Measurements from ENCODE around the gene L1CAM.

L1CAM gene

DNA sequence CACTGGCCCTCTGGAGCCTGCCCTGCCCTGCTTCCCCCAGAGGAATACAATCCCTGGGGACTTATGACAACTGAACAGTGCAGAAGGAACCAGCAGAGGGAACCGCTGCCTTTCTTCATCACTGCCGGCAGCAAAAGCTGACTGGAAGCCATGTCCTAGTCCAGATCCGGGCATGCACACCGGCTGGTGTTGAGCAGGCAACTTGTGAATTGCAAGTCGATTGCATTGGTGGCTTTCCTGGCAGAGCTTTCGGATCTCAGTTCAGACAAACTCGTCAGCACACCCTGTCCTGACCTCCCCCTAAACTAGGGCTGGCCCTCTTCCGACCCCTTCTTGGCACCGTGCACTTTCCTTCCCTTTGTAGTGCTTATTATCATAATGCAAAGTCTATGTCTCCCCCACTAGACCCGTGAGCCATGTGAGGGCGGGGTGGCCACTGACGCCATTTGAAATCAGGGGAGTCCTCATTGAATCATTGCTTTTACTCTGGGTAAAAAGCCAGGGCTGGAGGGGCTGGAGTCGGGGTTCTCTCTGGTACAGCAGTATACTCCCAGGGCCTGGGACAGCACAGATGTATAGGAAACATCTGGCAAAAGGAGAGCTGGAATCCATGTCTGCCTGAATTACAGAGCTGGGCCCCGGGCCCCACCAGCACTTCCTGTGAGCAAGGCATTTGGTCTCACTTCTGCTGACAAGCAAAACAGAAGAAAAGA is 38.3 kb upstream of the L1CAM start:
- peak; percentile 30 for DNase-seq

DNA sequence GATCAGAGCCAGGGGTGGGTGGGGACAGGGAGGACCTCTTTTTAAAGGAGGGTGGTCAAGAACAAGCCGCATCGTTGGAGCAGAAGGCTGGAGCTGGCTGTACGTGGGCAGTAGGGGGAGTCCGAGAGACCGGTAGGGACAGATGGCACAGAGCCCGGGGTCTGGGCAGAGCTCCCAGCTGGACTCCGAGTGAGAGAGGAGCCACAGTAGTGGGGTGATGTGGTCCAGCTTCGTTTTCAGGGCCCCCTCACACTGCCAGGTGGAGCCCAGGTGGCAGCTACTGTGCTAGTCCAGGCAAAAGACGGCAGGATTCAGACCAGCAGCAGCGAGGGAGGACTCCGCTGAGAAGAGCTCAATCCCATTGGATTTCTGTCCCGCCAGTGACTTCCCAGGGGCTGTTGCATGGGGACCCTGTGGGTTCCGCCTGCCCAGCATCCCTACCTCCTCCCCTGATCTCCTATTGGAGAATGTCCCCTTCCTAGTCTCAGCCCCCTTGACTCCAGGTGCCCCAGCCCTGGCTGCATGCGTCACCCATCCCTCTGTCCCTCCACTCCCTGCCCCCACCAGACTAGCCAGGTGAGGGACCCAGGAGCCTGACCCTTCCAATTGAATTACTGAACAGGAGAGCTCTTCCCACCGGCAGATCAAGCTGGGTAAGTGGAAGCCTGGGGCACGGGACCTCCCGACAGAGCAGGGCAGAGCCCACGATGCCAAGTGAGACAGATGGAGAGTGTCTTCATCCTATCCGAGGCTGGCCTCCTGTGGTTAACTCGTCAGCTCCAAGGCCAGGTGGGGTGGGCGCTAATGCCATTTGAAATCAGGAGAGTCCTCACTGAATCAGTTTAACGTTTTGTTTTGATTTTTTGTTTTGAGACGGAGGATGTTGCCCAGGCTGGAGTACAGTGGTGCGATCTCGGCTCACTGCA is 37.2 kb upstream of the L1CAM start:
- no peak for DNase-seq

DNA sequence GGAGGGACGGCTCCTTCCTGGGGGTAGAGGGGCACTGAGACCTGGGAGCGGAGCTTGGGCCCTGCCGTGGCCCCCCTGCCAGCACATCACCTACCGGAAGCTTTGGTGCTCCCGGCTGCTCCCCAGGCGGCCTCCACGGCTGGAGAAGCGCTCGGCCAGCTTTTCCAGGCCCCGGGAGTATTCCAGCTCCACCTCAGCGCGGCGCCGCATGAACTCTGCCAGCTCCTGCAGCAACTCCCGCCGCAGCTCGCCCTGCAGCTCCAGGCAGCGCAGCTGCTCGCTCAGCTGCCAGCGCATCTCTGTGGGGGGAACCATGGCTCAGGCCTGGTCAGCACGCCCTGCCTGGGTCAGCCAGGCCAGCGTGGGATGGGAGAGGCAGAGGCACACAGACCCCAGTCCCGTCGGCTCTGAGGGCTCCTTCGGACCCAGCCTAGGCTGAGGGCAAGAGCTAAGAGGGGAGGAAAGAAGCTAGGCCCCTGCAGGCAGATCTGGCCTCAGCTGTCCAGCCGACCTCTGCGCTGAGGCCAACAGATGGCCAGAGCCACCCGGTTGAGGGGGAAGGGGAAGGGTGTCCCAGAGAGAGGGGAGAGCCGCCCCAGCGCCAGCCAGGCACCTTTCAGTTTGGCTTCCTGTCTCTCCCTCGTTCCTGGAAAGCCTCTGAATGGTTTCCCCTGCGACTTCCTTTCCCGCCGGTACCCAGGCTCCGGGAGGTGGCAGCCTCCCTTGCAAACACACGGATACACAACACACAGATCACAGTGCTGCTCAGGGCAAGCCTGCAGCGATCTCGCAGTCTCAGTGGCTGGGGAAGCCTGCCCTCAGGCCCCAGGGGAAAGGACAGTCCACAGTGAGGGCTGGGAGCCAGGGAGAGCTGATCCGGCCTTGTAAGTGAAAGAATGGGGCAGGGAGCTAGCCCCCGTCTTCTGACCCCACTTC is 35.8 kb upstream of the L1CAM start:
- DNase-seq, result no peak

DNA sequence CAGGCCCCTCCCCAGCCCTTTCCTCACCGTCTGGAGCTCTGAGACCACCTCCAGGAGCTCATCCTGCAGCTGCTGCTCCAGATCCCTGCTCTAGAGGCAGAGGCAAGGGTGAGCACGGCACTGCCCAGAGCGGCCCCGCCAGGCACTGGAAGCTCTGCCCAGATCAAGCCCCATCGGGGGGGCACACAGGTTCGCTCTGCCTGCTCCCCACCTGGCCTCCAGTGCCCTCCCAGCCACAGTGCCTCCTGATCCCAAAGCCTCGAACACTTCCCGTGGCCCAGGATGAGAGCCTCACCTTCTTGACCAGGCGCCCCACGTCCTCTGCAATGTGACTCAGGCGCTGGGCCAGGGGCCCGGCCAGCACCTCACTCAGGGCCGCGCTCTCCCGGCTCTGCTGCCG is 35.1 kb upstream of the L1CAM start:
- no peak for DNase-seq

DNA sequence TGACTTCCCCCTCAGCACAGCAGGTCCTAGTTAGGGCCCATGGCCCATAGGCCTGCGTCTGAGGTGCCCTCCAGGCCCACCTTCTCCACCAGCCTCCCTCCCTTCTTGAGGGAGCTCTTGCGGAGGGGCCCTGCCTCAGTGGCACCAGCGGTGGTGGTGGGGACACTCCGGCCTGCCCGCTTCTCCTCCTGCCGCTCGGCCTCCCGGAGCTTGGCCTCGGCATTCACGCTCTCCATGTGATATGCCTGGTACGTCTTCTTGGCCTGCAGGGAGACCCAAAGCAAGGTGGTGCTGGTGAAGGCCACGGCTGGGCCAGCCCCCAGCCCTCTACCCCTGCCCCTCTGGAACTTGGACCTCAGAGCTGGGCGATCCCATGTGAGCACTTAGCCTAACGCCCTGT is 34.6 kb upstream of the L1CAM start:
- no peak for DNase-seq

DNA sequence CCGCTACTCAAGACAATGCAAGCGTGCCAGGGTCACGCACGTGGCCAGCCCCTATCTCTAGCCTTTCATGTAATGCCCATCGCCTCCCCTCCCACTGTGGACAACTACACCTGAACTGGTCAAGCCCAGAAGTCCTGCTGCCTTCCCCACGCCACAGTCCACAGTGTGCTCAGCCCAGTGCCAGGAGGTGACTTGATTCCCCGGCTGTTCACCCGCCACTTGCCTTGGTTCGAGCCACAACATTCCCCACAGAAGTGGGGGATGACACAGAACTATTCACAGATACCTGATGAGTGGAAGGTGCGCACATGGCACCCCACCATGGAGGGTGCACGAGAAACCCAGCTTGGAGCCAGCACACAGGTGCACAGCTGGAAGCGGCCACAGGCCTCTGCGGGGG is 33.3 kb upstream of the L1CAM start:
- DNase-seq, result no peak

DNA sequence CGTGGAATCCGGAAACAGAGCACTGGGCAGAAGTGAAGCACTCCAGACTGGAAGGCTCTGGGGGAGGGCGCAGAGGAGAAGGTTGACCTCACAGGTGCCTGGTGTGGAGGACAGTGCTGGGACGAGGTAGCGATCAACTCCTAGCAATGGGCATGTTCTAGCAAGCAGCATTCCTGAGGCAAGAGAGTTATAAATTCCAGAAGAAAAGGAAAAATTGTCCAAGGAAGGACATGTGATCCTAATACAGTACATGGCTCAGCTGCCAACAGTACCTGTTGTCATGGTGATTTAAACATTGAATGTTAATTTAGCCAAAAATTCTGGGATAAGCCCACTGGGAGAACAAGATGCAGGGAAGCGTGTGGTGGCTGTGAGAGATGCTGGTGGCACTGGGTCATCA is 31.9 kb upstream of the L1CAM start:
- no peak for DNase-seq

DNA sequence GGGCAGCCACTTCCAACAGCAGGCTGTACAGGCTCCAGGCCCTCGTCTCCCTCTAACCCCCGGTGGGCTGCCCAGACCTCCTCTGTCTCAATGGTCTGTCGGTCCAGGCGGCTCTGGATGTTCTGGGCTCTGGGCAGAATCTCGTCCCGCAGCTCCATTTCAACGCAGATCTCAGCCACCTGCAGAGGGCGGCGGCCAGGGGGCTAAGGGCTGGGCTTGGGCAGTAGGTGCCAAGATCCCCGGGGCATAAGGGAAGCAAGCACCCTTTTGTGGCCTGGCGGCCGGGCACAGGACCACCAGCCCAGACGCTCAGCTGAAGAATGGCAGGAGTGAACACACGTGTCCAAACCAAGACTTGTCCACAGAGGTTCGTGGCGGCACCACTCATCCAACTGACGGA is 27.7 kb upstream of the L1CAM start:
- no peak for DNase-seq

DNA sequence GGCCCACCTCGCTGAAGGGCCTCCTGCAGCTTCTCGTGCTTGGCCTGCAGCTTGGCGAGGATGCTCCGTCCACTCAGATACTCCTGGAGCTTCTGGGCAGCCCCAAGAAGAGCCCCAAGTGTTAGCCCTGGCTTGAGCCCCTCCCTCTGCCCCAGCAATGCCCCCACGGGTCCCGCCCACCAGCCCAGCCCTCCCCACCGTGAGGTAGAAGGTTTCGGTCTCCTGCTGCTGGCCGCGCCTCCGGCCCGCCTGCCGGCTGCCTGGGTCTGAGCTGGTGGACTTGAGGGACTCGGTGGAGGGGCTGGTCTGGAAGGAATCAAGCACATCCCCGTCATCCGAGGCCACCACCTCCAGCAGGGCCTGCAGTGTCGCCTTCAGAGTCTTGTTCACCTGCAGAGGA is 27.2 kb upstream of the L1CAM start:
- DNase-seq, result no peak

DNA sequence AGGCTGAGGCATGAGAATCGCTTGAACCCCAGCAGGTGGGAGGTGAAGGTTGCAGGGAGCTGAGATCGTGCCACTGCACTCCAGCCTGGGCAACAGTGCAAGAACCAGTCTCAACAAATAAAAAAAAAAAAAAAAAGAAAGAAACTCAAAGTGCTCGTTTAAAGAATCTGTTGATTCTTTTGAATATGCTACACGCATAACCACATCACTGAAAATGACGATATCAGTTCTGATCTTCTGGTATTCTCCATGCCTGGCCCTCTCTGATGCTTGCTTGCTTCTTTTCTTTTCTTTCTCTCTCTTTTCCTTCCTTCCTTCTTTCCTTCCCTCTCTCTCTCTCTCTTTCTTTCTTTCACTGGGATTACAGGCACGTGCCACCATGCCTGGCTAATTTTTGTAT is 25.8 kb upstream of the L1CAM start:
- DNase-seq, result no peak

DNA sequence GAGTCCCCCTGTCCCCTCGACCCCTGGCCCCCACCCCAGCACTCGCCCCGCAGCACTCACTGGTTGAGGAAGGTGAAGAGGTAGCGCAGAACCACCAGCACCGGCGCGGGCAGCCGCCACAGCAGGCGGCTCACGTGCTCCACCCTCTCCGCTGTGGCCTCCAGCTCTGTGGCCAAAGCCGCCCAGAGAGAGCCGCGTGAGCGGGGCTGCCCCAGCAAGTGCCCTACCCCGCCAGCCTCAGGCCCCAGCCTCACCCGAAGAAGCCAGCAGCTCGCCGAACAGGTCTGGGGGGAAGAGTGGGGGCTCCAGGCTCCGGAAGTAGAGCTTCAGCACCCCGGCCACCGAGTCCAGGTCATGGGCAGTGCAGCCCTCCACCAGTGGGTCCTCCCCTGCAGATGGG is 24.5 kb upstream of the L1CAM start:
- DNase-seq, result no peak

DNA sequence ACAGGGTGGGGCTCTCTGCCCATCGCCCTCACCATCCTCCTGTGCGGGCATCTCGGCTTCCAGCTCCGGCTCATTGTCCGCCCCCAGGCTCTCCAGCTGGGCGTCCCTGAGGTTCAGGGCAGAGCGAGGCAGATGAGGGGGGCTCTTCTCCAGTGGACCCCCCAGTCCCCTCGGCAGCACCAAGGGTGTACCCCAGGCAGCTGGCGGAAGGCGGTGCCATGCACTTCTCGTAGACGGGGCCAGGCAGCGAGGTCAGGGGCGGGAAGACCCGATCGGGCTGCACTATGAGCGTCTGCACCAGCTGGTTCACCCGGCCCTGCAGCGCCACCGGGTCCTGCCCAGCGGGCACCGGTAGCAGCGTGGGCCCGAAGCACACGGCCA is 24.0 kb upstream of the L1CAM start:
- no peak for DNase-seq

DNA sequence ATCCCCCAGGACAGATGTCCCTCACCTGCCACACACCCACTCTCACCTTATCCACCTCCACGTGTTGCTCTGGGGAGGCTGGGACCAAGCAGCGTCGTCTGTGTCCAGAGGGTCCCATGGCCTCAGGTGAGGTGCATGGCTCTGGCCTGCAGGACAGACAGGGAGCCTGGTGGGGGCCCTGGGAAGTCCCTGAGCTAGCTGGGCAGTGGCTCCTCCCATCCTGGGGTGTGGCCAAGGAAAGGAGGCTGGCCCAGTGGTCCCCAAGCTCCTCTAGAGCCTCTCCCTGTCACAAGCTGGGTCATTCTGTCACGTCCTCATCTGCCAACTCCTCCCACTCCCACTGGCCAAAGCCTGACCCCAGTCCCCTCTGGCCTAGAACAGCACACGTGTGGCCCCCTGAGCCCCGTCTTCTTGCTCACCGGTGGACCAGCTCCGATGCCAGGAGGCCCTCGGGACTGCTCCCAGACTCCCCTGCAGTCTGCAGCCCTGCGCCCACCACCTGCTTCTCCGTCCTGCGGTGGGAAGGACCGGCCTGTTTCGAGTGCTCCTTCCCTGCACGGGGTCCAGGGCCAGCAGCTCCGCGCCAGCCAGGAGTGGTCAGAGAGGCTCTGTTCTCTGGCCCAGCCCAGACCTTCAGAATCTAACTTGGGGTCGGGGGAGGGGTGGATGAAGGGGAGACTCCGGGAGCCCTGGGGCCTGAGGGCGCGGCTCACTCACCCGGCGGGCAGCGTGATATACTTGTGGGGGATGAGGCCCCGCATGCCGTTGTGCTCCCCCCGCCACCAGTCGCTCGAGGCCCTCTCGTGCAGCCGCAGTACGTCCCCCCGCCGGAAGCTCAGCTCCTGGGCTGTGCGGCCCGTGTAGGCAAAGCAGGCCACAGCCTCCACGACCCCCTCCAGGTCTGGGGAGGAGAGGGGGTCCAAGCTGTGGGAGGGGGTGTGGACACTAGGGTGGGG is 23.3 kb upstream of the L1CAM start:
- DNase-seq, result no peak

DNA sequence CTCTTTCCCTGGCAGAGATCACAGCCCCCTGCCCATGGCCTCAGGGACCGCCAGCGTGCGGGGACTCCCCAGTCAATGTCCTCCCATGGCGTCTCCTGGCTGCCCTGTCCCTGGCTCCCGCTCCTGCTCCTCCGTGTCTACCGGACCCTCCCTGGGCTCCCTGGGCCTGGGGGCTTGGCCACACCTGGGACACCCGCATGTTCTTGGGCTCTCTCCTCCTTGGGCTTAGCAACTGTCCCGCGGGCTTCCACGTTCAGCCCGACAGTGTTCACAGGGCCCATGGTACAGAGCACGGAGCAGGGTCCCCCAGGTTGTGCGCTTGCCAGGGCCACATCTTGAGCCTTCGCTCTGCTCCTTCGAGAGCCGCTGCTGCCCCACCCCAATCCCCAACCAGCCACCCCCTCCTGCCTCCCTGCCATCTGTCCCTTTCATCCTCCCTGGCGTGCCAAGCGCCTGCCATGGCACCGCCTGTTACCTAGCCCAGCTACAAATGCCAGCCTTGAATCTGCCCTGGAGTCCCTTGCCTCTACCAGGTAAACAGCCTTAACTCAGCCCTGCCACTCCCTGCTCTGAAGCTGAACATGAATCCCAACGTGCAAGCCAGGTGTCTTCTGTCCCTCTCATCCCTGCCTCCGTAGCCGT is 22.4 kb upstream of the L1CAM start:
- DNase-seq, result no peak

DNA sequence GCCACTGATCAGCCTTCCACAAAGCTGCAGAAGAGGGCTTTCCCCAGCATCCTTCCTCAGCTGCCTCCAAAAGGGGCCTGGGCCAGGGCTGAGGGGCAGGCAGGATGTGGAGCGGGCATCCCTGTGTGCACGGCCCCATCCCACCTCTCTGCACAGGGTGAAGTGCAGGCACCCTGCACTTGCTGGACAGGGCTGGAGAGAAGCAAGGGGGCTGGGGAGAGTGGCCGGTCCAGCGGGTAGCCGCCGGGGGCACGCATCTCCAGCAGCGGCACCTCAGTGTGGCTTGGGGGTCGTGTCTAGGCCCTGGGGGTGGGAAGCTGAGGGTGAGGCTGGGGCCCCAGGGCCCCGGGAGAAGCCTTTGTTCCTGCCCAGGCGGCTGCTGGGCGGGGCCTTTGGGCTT is 21.5 kb upstream of the L1CAM start:
- no peak for DNase-seq

DNA sequence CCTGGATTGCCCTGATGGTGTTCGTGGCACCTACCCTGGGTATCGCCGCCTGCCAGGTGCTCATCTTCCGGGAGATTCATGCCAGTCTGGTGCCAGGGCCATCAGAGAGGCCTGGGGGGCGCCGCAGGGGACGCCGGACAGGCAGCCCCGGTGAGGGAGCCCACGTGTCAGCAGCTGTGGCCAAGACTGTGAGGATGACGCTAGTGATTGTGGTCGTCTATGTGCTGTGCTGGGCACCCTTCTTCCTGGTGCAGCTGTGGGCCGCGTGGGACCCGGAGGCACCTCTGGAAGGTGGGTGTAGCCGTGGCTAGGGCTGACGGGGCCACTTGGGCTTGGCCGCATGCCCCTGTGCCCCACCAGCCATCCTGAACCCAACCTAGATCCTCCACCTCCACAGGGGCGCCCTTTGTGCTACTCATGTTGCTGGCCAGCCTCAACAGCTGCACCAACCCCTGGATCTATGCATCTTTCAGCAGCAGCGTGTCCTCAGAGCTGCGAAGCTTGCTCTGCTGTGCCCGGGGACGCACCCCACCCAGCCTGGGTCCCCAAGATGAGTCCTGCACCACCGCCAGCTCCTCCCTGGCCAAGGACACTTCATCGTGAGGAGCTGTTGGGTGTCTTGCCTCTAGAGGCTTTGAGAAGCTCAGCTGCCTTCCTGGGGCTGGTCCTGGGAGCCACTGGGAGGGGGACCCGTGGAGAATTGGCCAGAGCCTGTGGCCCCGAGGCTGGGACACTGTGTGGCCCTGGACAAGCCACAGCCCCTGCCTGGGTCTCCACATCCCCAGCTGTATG is 20.3 kb upstream of the L1CAM start:
- DNase-seq, result no peak

DNA sequence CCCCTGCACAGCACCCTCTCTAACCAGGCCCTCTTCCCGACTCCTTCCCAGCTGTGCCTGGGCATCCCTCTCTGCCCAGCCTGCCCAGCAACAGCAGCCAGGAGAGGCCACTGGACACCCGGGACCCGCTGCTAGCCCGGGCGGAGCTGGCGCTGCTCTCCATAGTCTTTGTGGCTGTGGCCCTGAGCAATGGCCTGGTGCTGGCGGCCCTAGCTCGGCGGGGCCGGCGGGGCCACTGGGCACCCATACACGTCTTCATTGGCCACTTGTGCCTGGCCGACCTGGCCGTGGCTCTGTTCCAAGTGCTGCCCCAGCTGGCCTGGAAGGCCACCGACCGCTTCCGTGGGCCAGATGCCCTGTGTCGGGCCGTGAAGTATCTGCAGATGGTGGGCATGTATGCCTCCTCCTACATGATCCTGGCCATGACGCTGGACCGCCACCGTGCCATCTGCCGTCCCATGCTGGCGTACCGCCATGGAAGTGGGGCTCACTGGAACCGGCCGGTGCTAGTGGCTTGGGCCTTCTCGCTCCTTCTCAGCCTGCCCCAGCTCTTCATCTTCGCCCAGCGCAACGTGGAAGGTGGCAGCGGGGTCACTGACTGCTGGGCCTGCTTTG is 19.6 kb upstream of the L1CAM start:
- no peak for DNase-seq

DNA sequence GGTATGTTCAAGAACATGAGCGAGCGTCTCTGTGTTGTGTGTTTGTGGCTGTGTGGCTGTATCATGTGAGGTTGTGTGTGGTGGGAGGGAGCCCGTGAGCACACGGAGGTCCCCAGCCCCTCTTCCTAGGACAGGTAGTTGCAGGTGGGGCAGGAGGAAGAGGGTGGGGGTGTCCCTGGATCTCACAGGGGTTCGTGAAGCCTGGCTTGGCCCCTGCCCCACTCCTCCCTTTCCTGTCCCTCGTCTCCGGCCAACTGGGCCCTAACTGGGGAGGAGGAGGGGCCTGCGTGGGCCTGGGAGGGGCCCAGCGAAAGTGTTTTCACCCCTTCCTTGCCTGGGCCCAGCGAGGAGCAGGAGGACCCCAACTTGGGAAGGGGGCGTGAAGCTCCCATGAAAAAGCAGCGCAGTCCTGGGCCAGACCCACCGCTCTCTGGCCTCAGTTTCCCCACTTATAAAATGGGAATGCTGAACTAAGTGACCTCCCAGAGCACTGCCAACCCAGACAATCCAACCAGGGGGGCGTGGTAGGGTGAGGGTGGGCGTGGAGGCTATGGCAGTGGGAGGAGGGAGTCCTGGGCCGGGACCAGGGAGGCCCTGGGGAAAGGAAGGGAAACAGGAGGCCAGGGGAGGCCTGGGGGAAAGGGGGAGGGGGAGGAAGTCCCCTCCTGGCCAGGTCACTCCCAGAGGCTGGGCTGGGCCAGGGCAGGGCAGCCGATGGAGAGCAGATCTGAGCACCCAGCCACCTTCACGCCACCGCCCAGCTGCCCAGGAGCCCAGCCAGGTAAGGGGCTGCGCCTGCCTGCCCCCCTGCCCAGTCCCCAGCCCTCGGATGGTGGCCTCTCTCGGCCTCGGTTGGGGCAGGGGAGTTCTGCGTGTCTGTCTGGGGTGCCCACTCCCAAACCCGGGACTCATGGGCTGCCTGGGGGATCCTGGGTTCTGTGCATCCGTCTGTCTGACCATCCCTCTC is 18.3 kb upstream of the L1CAM start, which contains the start of gene AVPR2:
AVPR2 (plus strand) TSS at position 683 of the 967 bp plus-strand sequence. CDS start 473 bp downstream, outside the sequence.
- DNase-seq, result no peak

Data from fibroblast of skin of right quadriceps (primary cell).